Kidney (tissue), 14 donors: ENCODE results near the gene SOCS7. TPM values are rescaled to one million over a fixed set of nuclear protein-coding genes. Genes with fewer than 3 reads are reported as not detected.

Experiments
- DNase-seq, 5 donors: peaks; one replicate each; pipeline ENCODE4 v3.0.0-alpha.2; 2013 to 2020
- FAIRE-seq: peaks from 2 replicates; lab custom pipeline; 2012; peaks lifted over from hg19 to GRCh38; lab: Jason Lieb, UNC
- H3K27ac ChIP-seq, 2 donors: one replicate each; pipeline ENCODE4 v1.7.0; 2013; ENCODE audit warnings: low read depth in 2 of 2, low read length in 2 of 2, inconsistent platforms in 1 of 2
- H3K27me3 ChIP-seq: one replicate; pipeline ENCODE4 v1.7.1; 2013; ENCODE audit warnings: low read length, inconsistent platforms; ENCODE audit not compliant: control insufficient read depth, insufficient read depth
- H3K36me3 ChIP-seq, 3 donors: one replicate each; pipeline versions ENCODE4 v1.7.0 to v1.7.1; 2013; ENCODE audit warnings: low read length in 3 of 3, control low read depth in 1 of 3, inconsistent platforms in 1 of 3; ENCODE audit not compliant: insufficient read depth in 3 of 3, control insufficient read depth in 2 of 3
- H3K4me1 ChIP-seq, 3 donors: one replicate each; pipeline versions ENCODE4 v1.7.0 to v1.7.1; 2013; ENCODE audit warnings: low read length in 3 of 3, inconsistent platforms in 1 of 3, low read depth in 1 of 3; ENCODE audit not compliant: control insufficient read depth in 2 of 3, insufficient read depth in 2 of 3
- H3K4me3 ChIP-seq, 3 donors: one replicate each; pipeline versions ENCODE4 v1.7.0 to v1.8.1; 2013; ENCODE audit warnings: low read length in 3 of 3, control low read depth in 1 of 3, inconsistent platforms in 1 of 3
- H3K9ac ChIP-seq, 3 donors: one replicate each; pipeline versions ENCODE4 v1.7.0 to v1.7.1; 2013; ENCODE audit warnings: low read length in 3 of 3, control low read depth in 1 of 3, inconsistent platforms in 1 of 3
- H3K9me3 ChIP-seq, 3 donors: one replicate each; pipeline versions ENCODE4 v1.7.0 to v1.7.1; 2013; ENCODE audit warnings: low read length in 3 of 3, control low read depth in 1 of 3, inconsistent platforms in 1 of 3; ENCODE audit not compliant: control insufficient read depth in 2 of 3, insufficient read depth in 1 of 3
- intact Hi-C: fragments of 100-400 bp; cut with DNase I; formaldehyde crosslinking; loops from one replicate; pipeline ENCODE4 v1.11.1; 2022
- polyA plus RNA-seq: library from polyadenylated mRNA; stranded (reverse); fragments of 350-450 nt; fragmentation: Illumina TruSeq; extraction: RNeasy Lipid Tissue Mini Kit (QIAGEN cat#74804); gene quantifications from one replicate; pipeline ENCODE4 v1.2.3, GENCODE V29; 2014; ENCODE audit warnings: low read depth, low replicate concordance; ENCODE audit not compliant: insufficient read depth
- total RNA-seq: library from RNA; stranded (reverse); fragmentation: NEBNext Ultra II Directional; extraction: Animal tissue kit (Norgen Biotek cat#: 25700); gene quantifications from one replicate; pipeline ENCODE4 v1.2.1, GENCODE V29; 2021
- TF ChIP-seq, protein P1 (sequence below): IDR thresholded peaks from 3 replicates; pipeline ENCODE4 v1.5.1; 2012; ENCODE audit warnings: mild to moderate bottlenecking, moderate library complexity, borderline replicate concordance; ENCODE audit not compliant: insufficient read depth; ENCODE audit errors: extremely low read depth
- donor health status: control.
- donor health status: control.
- donor health status: control.
- donor health status: control.
- donor health status: control.
- donor health status: DM: yes; HTN: yes; CAD: no.
- donor health status: Normal renal cell carcinoma (clear cell type).

The SOCS7 gene
- total and polyA plus RNA-seq, 2 donors from 2014 or later: 2.7 to 18.7 TPM

DNA sequence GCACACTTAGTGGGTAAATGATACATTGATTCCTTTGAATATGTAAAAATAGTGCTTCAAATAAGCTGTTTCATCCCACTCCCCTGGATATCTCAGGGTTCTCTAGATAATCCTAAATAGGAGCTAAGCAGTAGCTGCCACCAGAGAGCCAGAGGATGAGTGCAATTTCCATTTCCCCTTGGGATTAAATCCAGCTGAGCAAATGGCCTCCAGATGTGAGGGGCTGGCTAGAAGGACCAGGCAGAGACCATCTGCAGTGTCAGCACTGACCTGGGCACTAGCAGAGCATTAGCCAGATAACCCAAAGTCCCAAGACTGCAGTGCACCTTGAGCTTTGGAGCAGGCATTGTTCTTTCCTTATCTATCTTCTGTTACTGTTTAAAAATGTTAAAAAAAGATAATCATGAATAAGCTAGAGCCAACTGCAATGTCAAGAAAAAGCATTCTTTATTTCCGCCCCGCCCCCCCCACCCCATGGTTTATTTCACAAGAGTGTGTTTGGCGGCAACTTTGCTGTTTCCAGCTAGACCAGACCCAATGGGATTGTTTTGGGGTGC lies 27.4 kb upstream of the SOCS7 start:
- TF ChIP-seq, protein P1, sequence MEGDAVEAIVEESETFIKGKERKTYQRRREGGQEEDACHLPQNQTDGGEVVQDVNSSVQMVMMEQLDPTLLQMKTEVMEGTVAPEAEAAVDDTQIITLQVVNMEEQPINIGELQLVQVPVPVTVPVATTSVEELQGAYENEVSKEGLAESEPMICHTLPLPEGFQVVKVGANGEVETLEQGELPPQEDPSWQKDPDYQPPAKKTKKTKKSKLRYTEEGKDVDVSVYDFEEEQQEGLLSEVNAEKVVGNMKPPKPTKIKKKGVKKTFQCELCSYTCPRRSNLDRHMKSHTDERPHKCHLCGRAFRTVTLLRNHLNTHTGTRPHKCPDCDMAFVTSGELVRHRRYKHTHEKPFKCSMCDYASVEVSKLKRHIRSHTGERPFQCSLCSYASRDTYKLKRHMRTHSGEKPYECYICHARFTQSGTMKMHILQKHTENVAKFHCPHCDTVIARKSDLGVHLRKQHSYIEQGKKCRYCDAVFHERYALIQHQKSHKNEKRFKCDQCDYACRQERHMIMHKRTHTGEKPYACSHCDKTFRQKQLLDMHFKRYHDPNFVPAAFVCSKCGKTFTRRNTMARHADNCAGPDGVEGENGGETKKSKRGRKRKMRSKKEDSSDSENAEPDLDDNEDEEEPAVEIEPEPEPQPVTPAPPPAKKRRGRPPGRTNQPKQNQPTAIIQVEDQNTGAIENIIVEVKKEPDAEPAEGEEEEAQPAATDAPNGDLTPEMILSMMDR: no peak
- H3K9me3 ChIP-seq: no peaks in the 10 kb centered on the region
- no peak overlapping the region for H3K9ac ChIP-seq
- DNase-seq (no peak), FAIRE-seq (no peak)
- no peak overlapping the region for H3K27ac ChIP-seq
- peaks cover 4 to 9% (median 8%) of the 10 kb centered on the region in 3 donors for H3K36me3 ChIP-seq
- H3K4me3 ChIP-seq: no peak overlapping the region
- no peaks in the 10 kb centered on the region for H3K27me3 ChIP-seq
- intact Hi-C loops: no loop called here
- peaks cover 0 to 4% (median 0%) of the 10 kb centered on the region in 3 donors for H3K4me1 ChIP-seq

DNA sequence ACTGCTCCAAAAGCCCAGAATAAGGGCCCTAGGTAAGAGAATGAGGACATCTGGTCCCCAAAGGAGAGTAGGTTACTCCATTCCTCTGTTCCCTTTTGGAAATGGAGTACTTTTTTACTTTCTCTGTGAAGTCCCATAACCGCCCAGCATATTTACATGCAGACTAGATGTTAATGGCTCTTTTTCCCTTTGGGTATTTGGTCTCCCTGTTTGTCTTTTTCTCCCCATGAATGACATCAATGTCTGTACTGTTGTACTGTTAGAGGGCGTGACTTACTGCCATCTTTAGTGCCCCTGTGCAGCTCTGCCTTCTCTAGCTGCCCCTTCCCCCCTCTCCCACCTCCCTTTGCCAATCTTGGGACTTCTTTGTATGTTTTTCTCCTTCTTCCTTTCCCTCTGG lies 26.9 kb upstream of the SOCS7 start:
- Histone ChIP-seq H3K9ac (no peak overlapping the region), H3K36me3 (peaks cover 4 to 6% (median 5%) of the 10 kb centered on the region in 3 donors), H3K9me3 (no peaks in the 10 kb centered on the region), H3K4me3 (no peak overlapping the region), H3K27me3 (no peaks in the 10 kb centered on the region), H3K4me1 (peaks cover 0 to 4% (median 0%) of the 10 kb centered on the region in 3 donors), H3K27ac (no peak overlapping the region)
- FAIRE-seq: no peak
- intact Hi-C loops: no loop called here
- TF ChIP-seq, protein P1: no peak
- no peak for DNase-seq

DNA sequence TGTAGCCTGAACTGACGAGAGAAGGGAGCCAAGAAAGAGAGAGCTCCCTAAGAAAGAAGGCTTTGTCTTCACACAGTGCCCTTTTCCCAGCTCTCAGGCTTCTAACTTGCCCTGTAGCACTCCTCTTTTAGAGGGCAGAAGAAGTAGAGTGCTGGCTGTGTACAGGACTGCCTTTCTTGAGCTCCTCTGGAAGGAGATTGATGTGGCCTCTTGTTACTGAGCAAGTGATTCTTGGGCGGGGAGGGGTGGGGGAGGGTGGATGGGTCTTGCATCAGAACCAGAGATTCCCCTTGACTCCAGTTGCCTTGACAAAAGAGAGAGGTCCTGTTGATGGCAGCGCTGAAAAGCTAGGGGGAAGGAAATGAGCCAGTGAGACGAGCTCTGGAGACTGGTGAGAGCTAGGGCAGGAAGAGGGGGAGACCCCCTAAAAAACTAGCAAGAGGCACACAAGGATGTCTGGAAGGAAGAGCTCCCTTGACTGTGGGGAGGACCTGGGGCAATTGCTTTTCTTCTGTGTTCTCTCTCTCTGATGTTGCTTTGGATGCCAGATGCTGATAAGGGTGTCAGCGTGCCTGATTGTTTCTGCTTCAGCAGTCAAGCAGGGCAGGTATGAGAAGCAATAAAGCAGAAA lies 26.3 kb upstream of the SOCS7 start:
- Histone ChIP-seq H3K9me3 (no peaks in the 10 kb centered on the region), H3K4me1 (peaks cover 0 to 4% (median 0%) of the 10 kb centered on the region in 3 donors), H3K36me3 (peaks cover 4 to 6% (median 4%) of the 10 kb centered on the region in 3 donors), H3K27me3 (no peaks in the 10 kb centered on the region), H3K9ac (no peak overlapping the region), H3K4me3 (no peak overlapping the region), H3K27ac (no peak overlapping the region)
- TF ChIP-seq, protein P1: no peak
- intact Hi-C loops: no loop called here
- DNase-seq (peak in 2 of 5 donors; percentile 25 to 48), FAIRE-seq (no peak)
